GM19395 (cell line): Measurements from ENCODE around the gene ITPA.

Experiments used
- ATAC-seq: cut with Tn5 transposase; IDR thresholded peaks from one replicate; pipeline ENCODE4 v1.9.1; 2021; ENCODE audit warnings: mild to moderate bottlenecking, moderate library complexity; ENCODE audit not compliant: unreplicated experiment

The ITPA gene

GRCh38 chr20:3209257-3209945 is at the start of gene ITPA:
Gene ITPA (plus strand): TSS chr20:3209498. CDS start chr20:3209552, 54 bp downstream.
- ATAC-seq = peak; percentile 42

- ATAC-seq = no peak
Observed at GRCh38 chr20:3160418-3160817, 48.9 kb upstream of the ITPA start.

GRCh38 chr20:3161316-3162079 is 47.8 kb upstream of the ITPA start:
- ATAC-seq = no peak

- no peak for ATAC-seq
Observed at GRCh38 chr20:3162080-3162611, 47.2 kb upstream of the ITPA start.

DNA sequence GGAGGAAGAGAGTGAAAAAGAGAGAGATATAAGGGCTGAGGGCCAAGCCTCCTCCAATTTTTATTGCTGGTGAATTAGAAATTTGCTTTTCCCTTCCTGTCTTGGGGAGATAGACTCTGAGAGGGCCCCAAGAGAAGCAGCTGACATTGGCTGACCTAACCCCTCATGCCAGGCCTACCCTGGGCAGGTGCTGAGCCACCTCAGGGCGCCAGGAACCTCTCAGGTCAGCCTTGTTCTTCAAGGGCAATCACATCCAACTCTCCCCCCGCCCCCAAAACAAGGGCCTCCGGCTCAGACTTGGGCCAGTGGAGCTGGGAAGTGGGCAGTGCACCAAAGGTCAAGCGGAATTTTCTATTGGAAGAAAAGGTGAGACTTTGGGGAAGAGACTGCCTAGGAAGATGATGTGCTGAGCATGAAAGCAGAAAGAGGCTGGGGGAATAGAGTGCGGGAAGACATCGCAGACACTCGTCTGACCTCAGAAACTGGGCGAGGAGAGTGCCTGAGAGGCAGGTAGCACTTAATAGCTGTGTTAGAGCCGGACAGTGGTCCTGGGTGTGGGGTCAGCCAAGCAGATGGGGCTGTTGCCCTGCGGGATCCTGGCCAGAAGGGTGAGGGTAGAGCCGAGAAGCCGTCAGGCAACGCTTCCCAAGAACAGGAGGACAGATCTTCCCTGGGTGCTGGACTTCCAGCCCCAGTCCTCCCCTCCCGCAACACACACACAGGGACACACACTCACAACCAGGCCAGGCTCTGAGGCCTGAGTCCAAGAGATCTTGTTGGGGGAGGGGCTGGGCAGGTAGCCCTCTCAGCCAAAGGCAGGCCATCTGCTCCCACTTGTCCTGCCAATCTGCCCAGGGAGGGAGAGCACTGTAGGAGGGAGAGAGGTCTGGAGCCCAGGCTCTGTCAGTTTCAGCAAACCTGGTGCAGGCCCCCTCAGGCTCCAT is 45.9 kb upstream of the ITPA start:
- ATAC-seq = no peak

GRCh38 chr20:3164043-3164762 is 45.1 kb upstream of the ITPA start:
- ATAC-seq = no peak

DNA sequence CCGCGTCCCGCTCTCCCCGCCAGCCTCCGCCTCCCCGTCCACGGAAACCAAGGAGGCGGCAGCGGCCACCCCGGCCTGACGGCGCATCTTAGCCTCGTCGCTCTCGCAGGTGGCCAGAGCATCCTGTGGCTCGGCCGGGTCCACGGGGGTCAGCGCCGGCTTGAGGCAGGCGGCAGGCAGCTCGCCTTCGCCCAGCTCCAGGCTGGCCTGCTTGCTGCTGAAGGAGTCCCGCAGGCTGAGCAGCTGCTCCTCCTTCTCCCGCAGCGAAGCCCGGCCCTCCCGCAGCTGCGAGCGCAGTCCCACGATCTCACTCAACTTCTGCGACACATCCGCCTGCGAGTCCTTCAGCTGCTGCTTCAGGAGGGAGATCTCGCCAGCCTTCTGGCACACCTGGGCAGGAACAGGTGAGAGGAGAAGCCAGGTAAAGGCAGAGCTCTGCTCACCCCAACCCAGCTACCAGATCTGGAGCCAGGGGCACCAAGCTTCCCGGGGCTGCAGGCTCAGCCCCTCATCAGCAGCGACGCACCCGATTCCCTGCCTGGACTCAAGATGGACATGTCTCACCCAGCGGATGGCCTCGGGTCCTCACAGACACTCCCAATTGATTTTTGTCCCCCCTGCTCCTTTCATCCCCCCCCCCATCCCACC is 44.4 kb upstream of the ITPA start:
- no peak for ATAC-seq

GRCh38 chr20:3165473-3166337 is 43.6 kb upstream of the ITPA start:
- ATAC-seq = no peak

DNA sequence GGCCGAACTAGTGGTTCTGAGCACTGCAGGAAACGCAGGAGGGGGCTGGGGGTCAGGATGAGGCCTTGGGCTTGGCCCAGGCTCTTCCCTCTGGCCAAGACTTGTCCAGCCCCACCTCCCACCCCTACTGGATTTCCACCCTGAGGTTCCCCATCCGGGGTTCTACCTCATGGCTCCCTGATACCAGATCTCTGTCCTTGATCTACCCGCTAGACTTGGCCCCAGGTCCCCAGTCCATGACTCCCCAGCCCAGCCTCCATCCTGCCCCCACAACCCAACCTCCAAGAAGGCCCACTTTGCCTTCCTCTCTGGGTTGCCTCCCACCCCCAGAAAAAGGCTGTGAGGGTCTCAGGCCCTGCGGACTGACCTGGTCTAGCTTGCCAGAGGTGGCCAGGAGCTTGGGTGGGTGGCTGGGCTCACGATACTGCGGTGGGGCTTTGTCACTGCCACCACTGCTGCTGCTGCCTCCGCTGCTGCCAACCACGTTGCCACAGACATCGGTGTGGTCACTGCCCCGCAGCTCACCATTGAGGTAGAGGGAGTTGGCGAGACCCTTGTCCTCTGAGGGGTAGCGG is 42.9 kb upstream of the ITPA start:
- ATAC-seq = no peak

GRCh38 chr20:3166913-3167342 is 42.4 kb upstream of the ITPA start:
- no peak for ATAC-seq

DNA sequence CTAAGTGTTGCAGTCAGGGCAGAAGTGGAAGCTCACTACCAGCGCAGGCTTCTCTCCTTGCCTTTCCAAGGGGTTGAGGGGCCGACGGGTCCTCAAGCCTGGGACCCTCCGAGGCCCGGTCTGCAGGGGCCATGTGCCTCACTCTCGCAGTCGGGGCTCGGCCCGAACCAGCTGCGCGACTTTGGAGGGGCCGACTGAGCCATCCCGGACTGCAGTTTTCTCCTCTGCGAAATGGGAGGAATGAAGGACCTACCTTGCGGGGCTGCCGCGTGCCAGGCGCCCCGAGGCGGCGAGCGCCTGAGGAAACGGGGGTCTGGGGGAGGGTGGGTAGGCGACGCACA is 41.6 kb upstream of the ITPA start:
- no peak for ATAC-seq

- ATAC-seq = no peak
Observed at GRCh38 chr20:3168079-3168828, 41.0 kb upstream of the ITPA start.

DNA sequence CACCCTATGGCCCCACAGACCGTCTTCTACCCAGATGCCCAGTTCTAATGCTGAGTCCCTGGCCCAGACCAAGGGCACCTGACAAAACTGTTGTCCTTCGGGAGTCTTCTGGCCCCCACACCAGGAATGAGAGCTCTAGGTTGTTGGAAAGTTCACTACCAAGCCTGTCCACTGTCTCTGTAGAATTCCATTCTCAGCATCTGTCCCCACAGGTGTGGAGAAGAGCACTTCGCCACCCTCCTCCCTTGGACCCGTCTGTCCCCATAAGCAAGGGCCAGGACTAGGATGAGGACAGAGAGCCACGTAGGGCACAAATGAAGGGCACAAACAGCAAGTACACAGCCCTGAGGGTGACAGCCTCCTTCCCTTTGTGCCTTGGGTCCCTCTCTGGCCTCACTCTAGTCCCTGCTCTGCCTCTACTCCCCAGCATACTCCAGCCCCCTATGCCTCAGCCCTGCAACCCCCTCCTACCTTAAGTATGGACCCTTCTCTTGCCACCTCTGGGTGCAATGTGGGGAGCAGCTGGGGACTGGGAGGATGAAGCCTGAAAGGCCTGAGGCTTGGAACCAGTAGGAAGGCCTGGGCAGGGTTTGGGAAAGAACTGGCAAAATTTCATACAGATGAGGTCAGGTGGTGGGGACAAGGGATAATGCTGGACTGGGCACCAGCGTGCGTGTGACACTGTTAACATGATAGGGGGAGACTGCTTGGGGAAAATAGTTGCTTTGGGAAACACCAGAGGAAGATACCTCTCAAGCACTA is 40.3 kb upstream of the ITPA start:
- ATAC-seq = no peak

DNA sequence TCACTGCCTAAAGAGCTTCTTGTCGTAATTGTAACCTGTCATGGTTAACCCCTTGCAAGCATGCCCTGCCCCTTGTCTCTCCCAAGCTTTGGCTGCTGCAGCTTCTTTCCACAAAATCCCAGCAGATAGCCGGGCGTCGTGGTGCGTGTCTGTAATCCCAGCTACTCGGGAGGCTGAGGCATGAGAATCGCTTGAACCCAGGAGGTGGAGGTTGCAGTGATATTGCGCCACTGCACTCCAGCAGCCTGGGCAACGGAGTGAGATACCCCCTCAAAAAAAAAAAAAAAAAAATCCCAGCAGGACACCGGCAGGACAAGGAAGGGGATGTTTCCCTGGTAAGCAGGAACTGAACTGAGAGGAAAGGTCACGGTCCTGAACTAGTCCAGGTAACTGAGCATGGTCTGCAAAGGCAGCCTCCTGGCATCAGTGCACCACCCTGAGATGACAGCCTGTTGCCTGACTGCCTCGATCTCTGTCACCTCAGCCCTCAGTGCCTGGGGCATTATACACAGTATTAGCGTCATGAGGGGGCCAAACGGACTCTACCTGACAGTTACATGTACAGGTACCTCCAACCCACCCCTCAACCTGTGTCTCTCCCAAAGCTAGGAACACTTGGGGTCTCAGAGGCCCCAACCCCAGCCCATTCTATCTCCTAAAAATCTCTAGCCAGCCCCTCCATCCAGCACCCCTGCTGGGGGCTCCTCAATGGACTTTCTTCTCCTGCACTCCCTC is 37.7 kb upstream of the ITPA start:
- ATAC-seq = no peak

- ATAC-seq = no peak
Observed at GRCh38 chr20:3172126-3172932, 37.0 kb upstream of the ITPA start.
